Endothelial cell (in vitro differentiated cells): ENCODE measurements around the gene CORO2B. TPM values are rescaled to one million over a fixed set of nuclear protein-coding genes. Genes with fewer than 3 reads are reported as not detected.

ENCODE experiments used
- DNase-seq: peaks from one replicate; pipeline ENCODE4 v3.0.0; 2021; ENCODE audit warnings: low spot score
- H3K27ac Mint-ChIP-seq: one replicate; pipeline ENCODE4 v1.8.0; 2021; ENCODE audit warnings: mixed read lengths, inconsistent platforms; ENCODE audit not compliant: unreplicated experiment
- H3K27me3 Mint-ChIP-seq: one replicate; pipeline ENCODE4 v1.8.0; 2021; ENCODE audit warnings: mild to moderate bottlenecking, moderate library complexity, mixed read lengths, inconsistent platforms; ENCODE audit not compliant: unreplicated experiment
- H3K36me3 Mint-ChIP-seq: one replicate; pipeline ENCODE4 v1.8.0; 2021; ENCODE audit warnings: mild to moderate bottlenecking, low read depth, mixed read lengths, inconsistent platforms; ENCODE audit not compliant: unreplicated experiment
- H3K4me1 Mint-ChIP-seq: one replicate; pipeline ENCODE4 v1.8.0; 2021; ENCODE audit warnings: mild to moderate bottlenecking, mixed read lengths, inconsistent platforms; ENCODE audit not compliant: unreplicated experiment
- H3K4me3 Mint-ChIP-seq: one replicate; pipeline ENCODE4 v1.8.0; 2021; ENCODE audit warnings: mild to moderate bottlenecking, mixed read lengths, inconsistent platforms; ENCODE audit not compliant: unreplicated experiment
- H3K9me3 Mint-ChIP-seq: one replicate; pipeline ENCODE4 v1.8.0; 2021; ENCODE audit warnings: mixed read lengths, inconsistent platforms; ENCODE audit not compliant: unreplicated experiment
- total RNA-seq: library from RNA; stranded (reverse); fragmentation: NEBNext Ultra II Directional; extraction: Animal tissue kit (Norgen Biotek cat#: 25700); gene quantifications from one replicate; pipeline ENCODE4 v1.2.1, GENCODE V29; 2021; ENCODE audit not compliant: unreplicated experiment
- TF ChIP-seq, protein P1 (sequence below): fragments of 200-600 bp; sonication (generic); IDR thresholded peaks from one replicate; pipeline ENCODE4 v1.5.0; 2021; ENCODE audit warnings: antibody characterized with exemption; ENCODE audit not compliant: unreplicated experiment

The CORO2B gene
- total RNA-seq, 1 donor from 2014 or later: 71.7 TPM

DNA sequence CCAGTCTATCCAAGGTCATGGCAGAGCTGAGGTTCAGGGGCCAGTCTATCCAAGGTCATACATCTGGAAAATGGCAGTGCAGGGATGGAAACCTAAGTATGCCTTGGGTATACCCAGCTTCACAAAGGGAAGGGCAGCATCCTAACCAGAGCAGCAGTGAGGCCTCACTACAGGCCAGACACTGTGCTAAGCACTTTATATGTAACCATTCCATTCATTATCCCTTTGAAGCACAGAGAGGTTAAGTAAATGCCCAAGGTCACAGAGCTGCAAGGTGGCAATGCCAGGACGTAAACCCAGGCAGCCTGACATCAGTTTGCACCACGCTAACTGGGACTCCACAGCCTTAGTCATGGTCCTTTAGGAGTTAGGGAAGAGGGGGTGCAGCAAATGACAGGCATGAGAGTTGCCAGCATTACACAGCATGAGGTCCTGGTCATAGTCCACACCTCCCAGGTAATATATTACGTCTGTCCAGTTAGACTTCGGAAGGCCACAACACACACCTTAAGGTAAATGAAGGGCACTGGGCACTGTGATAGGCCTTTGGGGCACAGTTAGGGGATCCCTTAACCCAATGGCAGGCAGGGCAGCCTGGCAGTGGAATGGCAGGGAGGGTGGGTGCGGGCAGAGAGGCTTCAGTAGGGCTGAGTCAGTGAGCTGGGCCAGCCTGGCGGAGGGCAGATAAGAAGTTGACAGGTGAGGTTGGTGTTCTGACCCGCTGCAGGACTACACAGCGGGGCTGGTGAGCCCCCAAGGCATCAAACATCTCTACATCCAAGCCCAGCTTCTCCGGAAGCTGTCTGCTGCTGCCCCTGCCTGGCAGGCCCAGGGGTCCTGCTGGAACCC lies 21.1 kb upstream of the CORO2B start:
- peaks cover 41% of the 10 kb centered on the region for H3K4me1 Mint-ChIP-seq
- no peaks in the 10 kb centered on the region for H3K36me3 Mint-ChIP-seq
- H3K4me3 Mint-ChIP-seq: no peak overlapping the region
- TF ChIP-seq, protein P1, sequence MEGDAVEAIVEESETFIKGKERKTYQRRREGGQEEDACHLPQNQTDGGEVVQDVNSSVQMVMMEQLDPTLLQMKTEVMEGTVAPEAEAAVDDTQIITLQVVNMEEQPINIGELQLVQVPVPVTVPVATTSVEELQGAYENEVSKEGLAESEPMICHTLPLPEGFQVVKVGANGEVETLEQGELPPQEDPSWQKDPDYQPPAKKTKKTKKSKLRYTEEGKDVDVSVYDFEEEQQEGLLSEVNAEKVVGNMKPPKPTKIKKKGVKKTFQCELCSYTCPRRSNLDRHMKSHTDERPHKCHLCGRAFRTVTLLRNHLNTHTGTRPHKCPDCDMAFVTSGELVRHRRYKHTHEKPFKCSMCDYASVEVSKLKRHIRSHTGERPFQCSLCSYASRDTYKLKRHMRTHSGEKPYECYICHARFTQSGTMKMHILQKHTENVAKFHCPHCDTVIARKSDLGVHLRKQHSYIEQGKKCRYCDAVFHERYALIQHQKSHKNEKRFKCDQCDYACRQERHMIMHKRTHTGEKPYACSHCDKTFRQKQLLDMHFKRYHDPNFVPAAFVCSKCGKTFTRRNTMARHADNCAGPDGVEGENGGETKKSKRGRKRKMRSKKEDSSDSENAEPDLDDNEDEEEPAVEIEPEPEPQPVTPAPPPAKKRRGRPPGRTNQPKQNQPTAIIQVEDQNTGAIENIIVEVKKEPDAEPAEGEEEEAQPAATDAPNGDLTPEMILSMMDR: no peak
- H3K27ac Mint-ChIP-seq: no peak overlapping the region
- H3K27me3 Mint-ChIP-seq: peaks cover 9% of the 10 kb centered on the region
- no peak for DNase-seq
- H3K9me3 Mint-ChIP-seq: no peaks in the 10 kb centered on the region

DNA sequence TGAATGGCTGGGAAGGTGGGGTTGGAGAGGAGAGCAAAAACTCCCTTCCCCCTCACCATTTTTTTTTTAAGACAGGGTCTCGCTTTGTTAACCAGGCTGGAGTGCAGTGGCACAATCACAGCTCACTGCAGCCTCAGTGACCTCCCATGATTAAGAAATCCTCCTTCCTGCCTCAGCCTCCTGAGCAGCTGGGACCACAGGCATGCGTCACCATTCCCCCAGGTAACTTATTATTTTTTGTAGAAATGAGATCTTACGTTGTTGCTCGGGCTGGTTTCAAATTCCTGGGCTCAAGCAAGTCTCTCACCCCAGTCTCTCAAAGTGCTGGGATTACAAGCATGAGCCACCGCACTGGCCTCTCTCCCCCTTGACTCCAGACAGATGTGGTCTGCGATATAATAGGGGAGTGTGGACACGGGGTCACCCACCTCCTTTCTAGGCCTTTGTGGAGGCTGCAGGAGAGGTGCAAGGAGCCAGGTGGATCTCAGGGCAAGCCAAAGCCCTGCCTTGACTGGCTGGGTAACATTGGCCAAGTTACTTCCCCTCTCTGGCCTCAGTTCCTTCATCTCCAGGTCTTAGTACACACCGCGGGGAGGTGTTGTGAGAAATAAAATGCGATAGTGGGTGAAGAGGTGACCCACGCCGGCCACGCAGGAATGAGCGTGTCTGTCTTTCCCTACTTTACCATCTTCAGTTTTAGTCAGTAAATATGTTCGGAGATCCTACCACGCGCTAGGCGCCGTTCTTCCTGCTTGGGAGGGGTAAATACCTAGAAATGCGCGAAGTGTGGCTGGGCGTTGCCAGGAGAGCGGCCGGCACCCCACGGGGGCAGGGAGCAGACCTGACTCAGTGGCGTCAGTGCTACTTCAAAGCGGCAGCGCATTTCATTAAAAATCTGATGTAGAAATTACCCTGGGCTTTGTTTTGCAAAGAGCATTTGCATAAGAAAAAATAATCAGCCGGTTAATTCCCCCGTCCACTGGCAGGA lies 20.2 kb upstream of the CORO2B start:
- TF ChIP-seq, protein P1: no peak
- H3K27me3 Mint-ChIP-seq: peaks cover 9% of the 10 kb centered on the region

DNA sequence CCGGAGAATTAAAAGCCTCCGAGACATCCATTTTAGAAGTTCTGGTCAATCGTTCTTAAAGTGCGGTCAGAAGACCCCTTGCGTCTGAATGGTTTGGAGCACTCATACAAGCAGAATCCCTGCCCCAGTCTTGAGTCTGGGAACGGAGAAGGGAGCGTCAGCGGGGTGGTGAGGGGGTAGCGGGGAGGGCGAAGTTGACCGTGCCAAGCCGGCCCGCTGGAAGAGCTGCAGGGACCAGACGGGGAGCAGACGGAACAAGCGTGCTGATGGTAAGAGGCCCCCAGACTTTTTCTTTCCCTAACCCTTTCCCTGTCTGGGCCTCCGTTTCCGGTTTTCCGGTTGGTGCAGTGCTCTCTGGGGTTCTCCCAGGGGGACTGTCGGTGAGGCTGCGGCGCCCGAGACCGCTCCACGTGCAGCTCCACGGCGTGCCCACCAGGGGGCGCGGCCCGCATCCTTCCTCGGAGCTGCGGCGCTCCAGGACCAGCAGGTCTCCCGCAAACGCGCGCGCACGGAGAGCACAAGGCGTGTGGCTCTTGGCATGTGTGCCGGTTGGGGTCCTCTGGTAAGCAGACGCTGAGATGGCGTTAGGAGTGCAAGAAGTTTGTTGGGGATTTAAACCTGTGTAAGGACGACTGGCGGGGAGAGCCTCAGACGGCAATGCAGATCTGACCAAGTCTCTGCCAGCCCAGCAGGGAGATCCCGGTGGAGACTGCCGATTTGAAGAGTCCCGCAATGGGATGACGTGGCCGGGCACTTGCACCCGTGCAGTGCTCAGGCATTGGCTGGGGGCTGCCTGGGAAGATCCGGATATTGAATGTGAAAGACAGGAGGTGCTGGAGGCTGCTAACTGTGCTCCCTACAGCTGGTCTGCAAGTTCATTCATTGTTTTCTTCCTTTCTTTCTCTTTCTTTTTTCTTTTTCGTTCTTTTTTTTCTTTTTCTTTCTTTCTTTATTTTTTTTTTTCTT lies 19.2 kb upstream of the CORO2B start:
- Mint-ChIP-seq H3K9me3 (no peaks in the 10 kb centered on the region), H3K4me3 (peak overlapping the region; percentile 85), H3K36me3 (no peaks in the 10 kb centered on the region), H3K4me1 (peaks cover 28% of the 10 kb centered on the region), H3K27me3 (peaks cover 9% of the 10 kb centered on the region), H3K27ac (peak overlapping the region; percentile 92)
- TF ChIP-seq, protein P1: peak; percentile 100
- peak; percentile 94 for DNase-seq

More for the DNA sequence above, 20.2 kb upstream of the CORO2B start:
- no peak for DNase-seq
- peak overlapping the region; percentile 85 for H3K4me3 Mint-ChIP-seq
- H3K36me3 Mint-ChIP-seq: no peaks in the 10 kb centered on the region
- no peaks in the 10 kb centered on the region for H3K9me3 Mint-ChIP-seq
- H3K27ac Mint-ChIP-seq: peak overlapping the region; percentile 92
- peaks cover 33% of the 10 kb centered on the region for H3K4me1 Mint-ChIP-seq

DNA sequence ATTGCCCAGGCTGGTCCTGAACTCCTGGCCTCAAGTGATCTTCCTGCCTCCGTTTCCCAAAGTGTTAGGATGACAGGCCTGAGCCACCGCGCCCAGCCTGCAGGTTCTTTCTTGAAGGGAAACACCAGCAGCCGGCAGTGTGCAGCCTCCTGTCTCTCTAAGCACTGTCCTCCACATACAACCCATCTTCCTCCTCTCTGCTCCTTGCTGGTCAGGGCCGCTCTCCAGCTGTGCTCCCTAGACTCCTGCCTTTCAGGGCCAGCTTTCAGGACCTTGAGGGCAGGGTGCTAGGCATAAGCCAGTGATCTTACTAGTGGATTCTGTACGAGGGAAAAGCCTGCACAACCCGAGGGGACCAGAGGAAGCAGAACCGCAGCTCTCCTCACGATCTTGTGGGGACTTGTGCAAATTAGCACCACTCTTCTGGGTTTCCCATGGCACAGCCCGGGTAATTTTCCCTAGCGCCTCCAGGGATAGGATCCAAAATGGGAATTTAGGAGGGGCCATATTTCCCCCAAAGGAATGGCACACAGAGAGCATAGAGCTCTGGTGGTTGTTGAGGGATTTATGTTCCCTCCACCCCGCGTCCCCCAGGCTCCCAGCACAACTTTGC lies 18.2 kb upstream of the CORO2B start:
- Mint-ChIP-seq H3K4me3 (peak overlapping the region; percentile 47), H3K9me3 (no peaks in the 10 kb centered on the region), H3K4me1 (peaks cover 27% of the 10 kb centered on the region), H3K27ac (peak overlapping the region; percentile 52), H3K27me3 (peaks cover 9% of the 10 kb centered on the region), H3K36me3 (no peaks in the 10 kb centered on the region)
- TF ChIP-seq, protein P1: no peak
- DNase-seq: no peak
